GM12878 (cell line): Measurements from ENCODE around the gene TRAPPC3. TPM values are rescaled to one million over a fixed set of nuclear protein-coding genes. Genes with fewer than 3 reads are reported as not detected.

Experiments used
- ATAC-seq: fragments of 200-7000 bp; cut with Tn5 transposase; 3 replicates; pipeline ENCODE4 v1.9.1; 2020; ENCODE audit warnings: mild to moderate bottlenecking, moderate library complexity
- BruUV-seq: library from RNA; stranded (reverse); fragments of 400-500 nt; replicated peaks from 2 replicates; lab custom pipeline; 2021; lab: Mats Ljungman, UMichigan
- CTCF ChIA-PET: fragments of 300-600 bp; sonication (Branson Sonifier 250); formaldehyde crosslinking; extraction: SDS; loops from one replicate; lab custom pipeline; 2021; ENCODE audit warnings: inconsistent platforms; lab: Yijun Ruan, JAX
- POLR2A ChIA-PET: fragments of 350-600 bp; formaldehyde crosslinking; extraction: SDS; loops from one replicate; lab custom pipeline; 2021; ENCODE audit warnings: inconsistent platforms; lab: Charles Lee
- RAD21 ChIA-PET: fragments of 300-600 bp; sonication (Branson Sonifier 250); formaldehyde crosslinking; loops from one replicate; lab custom pipeline; 2023; ENCODE audit warnings: antibody characterized with exemption; ENCODE audit not compliant: unreplicated experiment; lab: Charles Lee
- SMC1A ChIA-PET: fragments of 300-600 bp; sonication (Branson Sonifier 250); formaldehyde crosslinking; loops from one replicate; lab custom pipeline; 2023; ENCODE audit not compliant: unreplicated experiment, uncharacterized antibody; lab: Charles Lee
- DNase-seq: peaks from one replicate; pipeline ENCODE4 v3.0.0-alpha.2; 2011; ENCODE audit warnings: low read depth, low spot score
- FAIRE-seq: peaks from 3 replicates; lab custom pipeline; 2011; peaks lifted over from hg19 to GRCh38; lab: Jason Lieb, UNC
- H2AFZ ChIP-seq: 2 replicates; pipeline ENCODE4 v1.6.0; 2011; ENCODE audit warnings: low read depth, low read length, control low read depth; ENCODE audit not compliant: control insufficient read depth
- H3K27ac ChIP-seq: 2 replicates; pipeline ENCODE4 v1.5.1; 2011; ENCODE audit warnings: control low read depth; ENCODE audit not compliant: control insufficient read depth, insufficient read depth
- H3K27me3 ChIP-seq, 2 experiments: replicated peaks in 1 of 2; 2 replicates each; pipeline versions ENCODE4 v1.6.0 to v1.6.1; 2011; ENCODE audit warnings: low read length in 1 of 2; ENCODE audit not compliant: control insufficient read depth in 2 of 2, insufficient read depth in 2 of 2
- H3K36me3 ChIP-seq, 2 experiments: 2 replicates each; pipeline ENCODE4 v1.5.1; 2011; ENCODE audit warnings: low read length in 1 of 2; ENCODE audit not compliant: control insufficient read depth in 2 of 2, insufficient read depth in 2 of 2
- H3K4me1 ChIP-seq: 2 replicates; pipeline ENCODE4 v1.6.1; 2011; ENCODE audit warnings: mild to moderate bottlenecking, low read length, moderate library complexity, mixed read lengths; ENCODE audit not compliant: control insufficient read depth, insufficient read depth
- H3K4me2 ChIP-seq: 2 replicates; pipeline ENCODE4 v1.6.0; 2011; ENCODE audit warnings: control low read depth; ENCODE audit not compliant: control insufficient read depth, insufficient read depth
- H3K4me3 ChIP-seq: fragments of 200-600 bp; sonication (generic); 2 replicates; pipeline ENCODE4 v1.5.1; 2016
- H3K79me2 ChIP-seq: 2 replicates; pipeline ENCODE4 v1.6.0; 2011; ENCODE audit warnings: low read length; ENCODE audit not compliant: control insufficient read depth, insufficient read depth
- H3K9ac ChIP-seq: 2 replicates; pipeline ENCODE4 v1.8.0; 2011; ENCODE audit warnings: low read length, control low read depth, mixed read lengths; ENCODE audit not compliant: control insufficient read depth, insufficient read depth
- H3K9me3 ChIP-seq: replicated peaks from 3 replicates; pipeline ENCODE4 v1.5.1; 2011; ENCODE audit warnings: mild to moderate bottlenecking, low read length; ENCODE audit not compliant: control insufficient read depth, insufficient read depth
- H4K20me1 ChIP-seq: 2 replicates; pipeline ENCODE4 v1.6.0; 2011; ENCODE audit not compliant: control insufficient read depth, insufficient read depth
- CHD1 ChIP-seq: IDR thresholded peaks from 2 replicates; pipeline ENCODE4 v1.6.1; 2012; ENCODE audit warnings: low read depth, low read length, improper control_type of control experiment
- CREB1 ChIP-seq: IDR thresholded peaks from 2 replicates; pipeline ENCODE4 v1.6.1; 2012; ENCODE audit warnings: low read depth, mild to moderate bottlenecking, inconsistent platforms
- HDAC6 ChIP-seq: fragments of 200-600 bp; sonication (generic); IDR thresholded peaks from one replicate; pipeline ENCODE4 v1.8.0; 2017; ENCODE audit warnings: antibody characterized with exemption; ENCODE audit not compliant: unreplicated experiment
- PAX5 ChIP-seq: IDR thresholded peaks from 2 replicates; pipeline ENCODE4 v1.6.1; 2011; ENCODE audit warnings: low read depth, low read length, borderline replicate concordance
- POLR2A ChIP-seq: IDR thresholded peaks from 2 replicates; pipeline ENCODE4 v1.6.1; 2011; ENCODE audit warnings: low read depth, mild to moderate bottlenecking, low read length
- POLR2AphosphoS5 ChIP-seq: IDR thresholded peaks from 2 replicates; pipeline ENCODE4 v1.6.1; 2011; ENCODE audit warnings: mild to moderate bottlenecking, low read length, inconsistent platforms
- RUNX3 ChIP-seq: IDR thresholded peaks from 2 replicates; pipeline ENCODE4 v1.6.1; 2012; ENCODE audit warnings: low read length, inconsistent platforms
- SP1 ChIP-seq: IDR thresholded peaks from one replicate; pipeline ENCODE4 v1.6.1; 2011; ENCODE audit warnings: low read depth, low read length
- STAT1 ChIP-seq: fragments of 450-650 bp; conservative IDR thresholded peaks from 2 replicates; pipeline ENCODE4 v1.6.1; 2014; ENCODE audit warnings: antibody characterized with exemption, mild to moderate bottlenecking
- STAT3 ChIP-seq: IDR thresholded peaks from 2 replicates; pipeline ENCODE4 v1.6.1; 2011; ENCODE audit warnings: low read depth, low read length, improper control_type of control experiment
- TCF12 ChIP-seq: IDR thresholded peaks from 2 replicates; pipeline ENCODE4 v1.6.1; 2011; ENCODE audit warnings: low read depth, mild to moderate bottlenecking, low read length
- TCF3 ChIP-seq: IDR thresholded peaks from 2 replicates; pipeline ENCODE4 v1.6.1; 2012; ENCODE audit warnings: low read depth, mild to moderate bottlenecking, low read length, borderline replicate concordance; ENCODE audit not compliant: insufficient read depth
- WRNIP1 ChIP-seq: IDR thresholded peaks from 2 replicates; pipeline ENCODE4 v1.6.1; 2011; ENCODE audit warnings: low read depth, low read length, improper control_type of control experiment, borderline replicate concordance
- WGBS: methylation state at CpG from one replicate; pipeline ENCODE4 v1.1.6; 2016; ENCODE audit warnings: low lambda C conversion rate; ENCODE audit not compliant: insufficient replicate concordance, insufficient coverage; ENCODE audit errors: missing lambda C conversion rate; 5-methylcytosine and 5-hydroxymethylcytosine counted together
- in situ Hi-C: fragments of 300-500 bp; cut with MboI; formaldehyde crosslinking; loops from 9 replicates; pipeline ENCODE4 v1.14.3; 2018; ENCODE audit warnings: mixed read lengths
- intact Hi-C: fragments of 100-400 bp; cut with micrococcal nuclease; formaldehyde crosslinking; loops from one replicate; pipeline ENCODE4 v1.14.2; 2022; ENCODE audit not compliant: unreplicated experiment
- polyA plus RNA-seq, 11 experiments: library from polyadenylated mRNA; depleted of rRNA in 4 of 11; unstranded in 6 of 11; stranded (reverse) in 5 of 11; fragments of >200 nt; fragmentation: Nextera tagmentation in 4 of 11; fragmentation: Illumina TruSeq in 1 of 11; extraction: Ambion mirVana in 4 of 11; extraction: Trizol in 1 of 11; gene quantifications; 1 replicate in 1 of 11; 2 replicates in 10 of 11; pipeline versions ENCODE4 v1.2.1 to v1.2.3, GENCODE V29; 2011 to 2016; ENCODE audit warnings: inconsistent platforms in 2 of 11, missing spikeins in 2 of 11, low read depth in 1 of 11
- total RNA-seq, 4 experiments: library from RNA; depleted of rRNA in 3 of 4; stranded (reverse); fragments of >200 nt in 3 of 4; fragmentation: Illumina TruSeq in 1 of 4; extraction: Trizol in 1 of 4; gene quantifications; 2 replicates each; pipeline versions ENCODE4 v1.2.1 to v1.2.3, GENCODE V29; 2013 to 2021
- TF ChIP-seq, protein P1 (sequence below): fragments of 450-650 bp; IDR thresholded peaks from 2 replicates; pipeline ENCODE4 v1.6.1; 2016; ENCODE audit warnings: mild to moderate bottlenecking
- TF ChIP-seq, protein P2 (sequence below), 3 experiments: IDR thresholded peaks in 2 of 3; conservative IDR thresholded peaks in 1 of 3; 2 replicates each; pipeline ENCODE4 v1.5.1; 2011; ENCODE audit warnings: low read depth in 3 of 3, low read length in 3 of 3, mild to moderate bottlenecking in 3 of 3, control low read depth in 2 of 3, moderate library complexity in 2 of 3, inconsistent platforms in 1 of 3, mixed read lengths in 1 of 3; ENCODE audit not compliant: control insufficient read depth in 2 of 3, insufficient read depth in 1 of 3; ENCODE audit errors: extremely low read depth in 1 of 3
- TF ChIP-seq, protein P3 (sequence below): fragments of 150-350 bp; IDR thresholded peaks from 2 replicates; pipeline ENCODE4 v1.6.1; 2014; ENCODE audit warnings: mild to moderate bottlenecking, low read depth, low read length
- TF ChIP-seq, protein P4 (sequence below): IDR thresholded peaks from 2 replicates; pipeline ENCODE4 v1.6.1; 2011; ENCODE audit warnings: borderline replicate concordance, low read depth, mild to moderate bottlenecking, moderate library complexity, mixed read lengths, low read length; ENCODE audit not compliant: insufficient read depth; ENCODE audit errors: extremely low read length

TRAPPC3 gene
- total and polyA plus RNA-seq, 10 of the 15 experiments (the other 5 are each of a cell fraction or from before 2014, with no cell fraction given) = 14.7 to 122 (median 70.5) TPM

DNA sequence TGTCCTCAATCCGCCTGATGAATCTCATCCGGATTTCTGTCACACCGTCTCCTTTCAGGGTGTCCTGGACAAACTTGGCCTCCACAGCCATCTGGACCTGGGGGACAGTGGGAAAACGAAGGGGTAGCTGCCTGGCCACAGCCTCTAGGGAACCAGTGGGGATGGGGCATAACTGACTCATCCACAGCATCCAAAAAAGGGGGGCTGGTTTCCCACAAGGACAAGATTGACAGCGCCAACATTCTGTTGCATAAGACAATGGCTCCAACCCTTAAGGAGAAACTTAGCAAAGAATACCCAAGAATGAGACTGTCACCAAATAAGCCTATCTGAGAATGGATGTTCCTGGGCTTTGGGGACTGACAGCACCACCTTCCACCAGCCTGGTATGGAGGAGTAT is 12.1 kb downstream of the TRAPPC3 start:
- intact Hi-C loops = no loop called here
- in situ Hi-C loops = no loop called here
- SMC1A ChIA-PET = no interaction called here

More for the DNA sequence above, 12.1 kb downstream of the TRAPPC3 start:
- ATAC-seq = no peak
- Histone ChIP-seq H3K9ac (no peak overlapping the region), H3K27me3 (no peaks in the 10 kb centered on the region), H3K79me2 (peaks cover 5% of the 10 kb centered on the region), H3K36me3 (peaks cover 2 to 8% of the 10 kb centered on the region in 2 experiments; a peak in 2 of 4 replicates), H3K4me1 (peaks cover under 1% of the 10 kb centered on the region), H3K4me2 (no peak overlapping the region), H3K9me3 (no peaks in the 10 kb centered on the region), H3K4me3 (no peak overlapping the region), H2AFZ (no peak overlapping the region), H4K20me1 (no peaks in the 10 kb centered on the region), H3K27ac (no peak overlapping the region)
- TF ChIP-seq POLR2AphosphoS5 = no peak
- no peak for TF ChIP-seq RUNX3
- no peak for TF ChIP-seq STAT1
- TF ChIP-seq SP1 = no peak
- TF ChIP-seq TCF12 = no peak
- TF ChIP-seq HDAC6 = no peak
- TF ChIP-seq, protein P1, sequence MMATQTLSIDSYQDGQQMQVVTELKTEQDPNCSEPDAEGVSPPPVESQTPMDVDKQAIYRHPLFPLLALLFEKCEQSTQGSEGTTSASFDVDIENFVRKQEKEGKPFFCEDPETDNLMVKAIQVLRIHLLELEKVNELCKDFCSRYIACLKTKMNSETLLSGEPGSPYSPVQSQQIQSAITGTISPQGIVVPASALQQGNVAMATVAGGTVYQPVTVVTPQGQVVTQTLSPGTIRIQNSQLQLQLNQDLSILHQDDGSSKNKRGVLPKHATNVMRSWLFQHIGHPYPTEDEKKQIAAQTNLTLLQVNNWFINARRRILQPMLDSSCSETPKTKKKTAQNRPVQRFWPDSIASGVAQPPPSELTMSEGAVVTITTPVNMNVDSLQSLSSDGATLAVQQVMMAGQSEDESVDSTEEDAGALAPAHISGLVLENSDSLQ = no peak
- TF ChIP-seq, protein P2, sequence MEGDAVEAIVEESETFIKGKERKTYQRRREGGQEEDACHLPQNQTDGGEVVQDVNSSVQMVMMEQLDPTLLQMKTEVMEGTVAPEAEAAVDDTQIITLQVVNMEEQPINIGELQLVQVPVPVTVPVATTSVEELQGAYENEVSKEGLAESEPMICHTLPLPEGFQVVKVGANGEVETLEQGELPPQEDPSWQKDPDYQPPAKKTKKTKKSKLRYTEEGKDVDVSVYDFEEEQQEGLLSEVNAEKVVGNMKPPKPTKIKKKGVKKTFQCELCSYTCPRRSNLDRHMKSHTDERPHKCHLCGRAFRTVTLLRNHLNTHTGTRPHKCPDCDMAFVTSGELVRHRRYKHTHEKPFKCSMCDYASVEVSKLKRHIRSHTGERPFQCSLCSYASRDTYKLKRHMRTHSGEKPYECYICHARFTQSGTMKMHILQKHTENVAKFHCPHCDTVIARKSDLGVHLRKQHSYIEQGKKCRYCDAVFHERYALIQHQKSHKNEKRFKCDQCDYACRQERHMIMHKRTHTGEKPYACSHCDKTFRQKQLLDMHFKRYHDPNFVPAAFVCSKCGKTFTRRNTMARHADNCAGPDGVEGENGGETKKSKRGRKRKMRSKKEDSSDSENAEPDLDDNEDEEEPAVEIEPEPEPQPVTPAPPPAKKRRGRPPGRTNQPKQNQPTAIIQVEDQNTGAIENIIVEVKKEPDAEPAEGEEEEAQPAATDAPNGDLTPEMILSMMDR (IDR thresholded peaks at IDR 0.05 in 2 of 3, conservative IDR thresholded peaks at IDR 0.05 in 1 of 3; ENCODE audit: control insufficient read depth in 2 of 3, extremely low read depth in 1 of 3, insufficient read depth in 1 of 3, low read depth in 3 of 3, low read length in 3 of 3) = no peak
- no peak for TF ChIP-seq POLR2A
- no peak for TF ChIP-seq CREB1
- TF ChIP-seq, protein P3, sequence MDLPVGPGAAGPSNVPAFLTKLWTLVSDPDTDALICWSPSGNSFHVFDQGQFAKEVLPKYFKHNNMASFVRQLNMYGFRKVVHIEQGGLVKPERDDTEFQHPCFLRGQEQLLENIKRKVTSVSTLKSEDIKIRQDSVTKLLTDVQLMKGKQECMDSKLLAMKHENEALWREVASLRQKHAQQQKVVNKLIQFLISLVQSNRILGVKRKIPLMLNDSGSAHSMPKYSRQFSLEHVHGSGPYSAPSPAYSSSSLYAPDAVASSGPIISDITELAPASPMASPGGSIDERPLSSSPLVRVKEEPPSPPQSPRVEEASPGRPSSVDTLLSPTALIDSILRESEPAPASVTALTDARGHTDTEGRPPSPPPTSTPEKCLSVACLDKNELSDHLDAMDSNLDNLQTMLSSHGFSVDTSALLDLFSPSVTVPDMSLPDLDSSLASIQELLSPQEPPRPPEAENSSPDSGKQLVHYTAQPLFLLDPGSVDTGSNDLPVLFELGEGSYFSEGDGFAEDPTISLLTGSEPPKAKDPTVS = no peak
- no peak for TF ChIP-seq PAX5
- TF ChIP-seq WRNIP1 = no peak
- TF ChIP-seq TCF3 = no peak
- TF ChIP-seq, protein P4, sequence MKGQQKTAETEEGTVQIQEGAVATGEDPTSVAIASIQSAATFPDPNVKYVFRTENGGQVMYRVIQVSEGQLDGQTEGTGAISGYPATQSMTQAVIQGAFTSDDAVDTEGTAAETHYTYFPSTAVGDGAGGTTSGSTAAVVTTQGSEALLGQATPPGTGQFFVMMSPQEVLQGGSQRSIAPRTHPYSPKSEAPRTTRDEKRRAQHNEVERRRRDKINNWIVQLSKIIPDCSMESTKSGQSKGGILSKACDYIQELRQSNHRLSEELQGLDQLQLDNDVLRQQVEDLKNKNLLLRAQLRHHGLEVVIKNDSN = no peak
- no peak for TF ChIP-seq CHD1
- no peak for TF ChIP-seq STAT3
- ChIA-PET RAD21 (no interaction called here), CTCF (interaction anchor here (1.5 to 4.7 kb wide), 2 partner anchors 12 to 36 kb away, joined by 4 to 56 read pairs; partner anchors contain the start of gene TRAPPC3), POLR2A (no interaction called here)
- WGBS = 80% methylated on average over 5 of the region's 5 CpGs
- FAIRE-seq = no peak
- no TSS peak for BruUV-seq
- no peak for DNase-seq
